Midbrain (tissue), 1 donor: ENCODE results near the gene GPR176.
"Not testable (repeated sequence)": the region's sequence is repeated elsewhere in the genome, so short reads cannot be mapped to it uniquely, and the experiment has no call there.

Experiments
- DNase-seq: peaks from one replicate; lab custom pipeline; 2025; lab: John Stamatoyannopoulos, UW

The GPR176 gene

GRCh38 chr15:39936187-39936586 lies 16.1 kb upstream of the GPR176 start:
- no peak for DNase-seq

GRCh38 chr15:39935241-39935640 lies 15.2 kb upstream of the GPR176 start:
- no peak for DNase-seq

- DNase-seq, result peak; percentile 21
Observed at GRCh38 chr15:39934397-39935071, 14.5 kb upstream of the GPR176 start.

- DNase-seq, result no peak
Observed at GRCh38 chr15:39931615-39932014, 11.5 kb upstream of the GPR176 start.

GRCh38 chr15:39926526-39926925 lies 6.5 kb upstream of the GPR176 start:
- DNase-seq, result no peak

GRCh38 chr15:39925112-39925842 lies 5.2 kb upstream of the GPR176 start:
- no peak for DNase-seq

- DNase-seq, result no peak
Observed at GRCh38 chr15:39924437-39924836, 4.4 kb upstream of the GPR176 start.

- DNase-seq, result no peak
Observed at GRCh38 chr15:39922462-39923092, 2.5 kb upstream of the GPR176 start.

GRCh38 chr15:39921274-39921638 lies 1.2 kb upstream of the GPR176 start:
- no peak for DNase-seq

GRCh38 chr15:39920510-39921273 lies 626 bp upstream of the GPR176 start:
- peak; percentile 78 for DNase-seq

- DNase-seq, result no peak
Observed at GRCh38 chr15:39919411-39919747, 687 bp downstream of the GPR176 start.

GRCh38 chr15:39918688-39919385 lies 1.2 kb downstream of the GPR176 start:
- DNase-seq, result no peak

- no peak for DNase-seq
Observed at GRCh38 chr15:39914977-39915376, 5.1 kb downstream of the GPR176 start.

- DNase-seq, result no peak
Observed at GRCh38 chr15:39909007-39909406, 11.1 kb downstream of the GPR176 start.

- DNase-seq, result no peak
Observed at GRCh38 chr15:39908186-39908585, 11.9 kb downstream of the GPR176 start.

GRCh38 chr15:39907216-39907615 lies 12.8 kb downstream of the GPR176 start:
- DNase-seq, result no peak

GRCh38 chr15:39904115-39904514 lies 16.0 kb downstream of the GPR176 start:
- no peak for DNase-seq

GRCh38 chr15:39898317-39898716 lies 21.7 kb downstream of the GPR176 start:
- no peak for DNase-seq

GRCh38 chr15:39896846-39897245 lies 23.2 kb downstream of the GPR176 start:
- DNase-seq, result no peak

GRCh38 chr15:39896101-39896500 lies 24.0 kb downstream of the GPR176 start:
- DNase-seq, result no peak

- DNase-seq, result not testable (repeated sequence)
Observed at GRCh38 chr15:39893051-39893450, 27.0 kb downstream of the GPR176 start.

GRCh38 chr15:39892418-39892817 lies 27.6 kb downstream of the GPR176 start:
- no peak for DNase-seq
